WERI-Rb-1 (cell line): ENCODE results near the gene RNF207.

ENCODE experiments used
- DNase-seq: peaks from one replicate; pipeline ENCODE4 v3.0.0-alpha.2; 2020
- H3K27ac ChIP-seq: fragments of 250-450 bp; sonication (Bioruptor Pico); 2 replicates; pipeline ENCODE4 v1.5.1; 2020; ENCODE audit warnings: mild to moderate bottlenecking, moderate library complexity
- H3K27me3 ChIP-seq: fragments of 250-450 bp; sonication (Bioruptor Pico); 2 replicates; pipeline ENCODE4 v1.5.1; 2021; ENCODE audit warnings: mild to moderate bottlenecking, low read depth, moderate library complexity; ENCODE audit not compliant: insufficient read depth, severe bottlenecking
- H3K36me3 ChIP-seq: fragments of 250-450 bp; sonication (Bioruptor Pico); 2 replicates; pipeline ENCODE4 v1.5.1; 2020; ENCODE audit warnings: mild to moderate bottlenecking, moderate library complexity
- H3K4me3 ChIP-seq: 2 replicates; pipeline ENCODE4 v1.5.1; 2011; ENCODE audit warnings: low read depth, mild to moderate bottlenecking, control low read depth, low read length
- H3K9me3 ChIP-seq: fragments of 250-450 bp; sonication (Bioruptor Pico); 2 replicates; pipeline ENCODE4 v1.5.1; 2021; ENCODE audit warnings: mild to moderate bottlenecking, moderate library complexity; ENCODE audit not compliant: severe bottlenecking
- TF ChIP-seq, protein P1 (sequence below): IDR thresholded peaks from 2 replicates; pipeline ENCODE4 v1.5.1; 2011; ENCODE audit warnings: low read depth, mild to moderate bottlenecking, control low read depth, inconsistent platforms, low read length

Gene RNF207

DNA sequence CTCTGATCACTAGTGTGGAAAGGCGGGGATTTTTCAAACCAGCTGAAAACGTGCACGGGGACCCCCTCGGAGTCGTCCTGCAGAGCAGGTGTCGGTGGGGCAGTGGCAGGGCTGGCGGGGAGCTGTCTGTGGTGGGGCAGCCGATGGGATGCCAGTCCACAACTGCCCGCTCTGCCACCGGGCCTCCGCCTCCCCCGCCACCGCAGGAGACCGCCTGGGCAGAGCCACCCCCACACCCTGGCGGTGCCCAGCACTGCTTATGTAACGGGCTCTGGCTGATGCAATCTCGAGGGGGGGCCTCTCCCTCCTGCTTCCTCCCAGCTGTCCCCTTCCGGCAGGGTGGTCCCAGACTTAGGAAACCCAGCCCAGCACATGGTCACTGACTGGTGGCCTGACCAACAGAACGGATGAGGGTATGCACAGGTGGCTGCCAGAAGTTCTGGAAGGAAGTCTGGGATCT lies 35.1 kb upstream of the RNF207 start:
- Histone ChIP-seq H3K27me3 (no peaks in the 10 kb centered on the region), H3K36me3 (no peaks in the 10 kb centered on the region), H3K27ac (no peak overlapping the region), H3K9me3 (no peaks in the 10 kb centered on the region), H3K4me3 (no peak overlapping the region)
- no peak for DNase-seq
- TF ChIP-seq, protein P1, sequence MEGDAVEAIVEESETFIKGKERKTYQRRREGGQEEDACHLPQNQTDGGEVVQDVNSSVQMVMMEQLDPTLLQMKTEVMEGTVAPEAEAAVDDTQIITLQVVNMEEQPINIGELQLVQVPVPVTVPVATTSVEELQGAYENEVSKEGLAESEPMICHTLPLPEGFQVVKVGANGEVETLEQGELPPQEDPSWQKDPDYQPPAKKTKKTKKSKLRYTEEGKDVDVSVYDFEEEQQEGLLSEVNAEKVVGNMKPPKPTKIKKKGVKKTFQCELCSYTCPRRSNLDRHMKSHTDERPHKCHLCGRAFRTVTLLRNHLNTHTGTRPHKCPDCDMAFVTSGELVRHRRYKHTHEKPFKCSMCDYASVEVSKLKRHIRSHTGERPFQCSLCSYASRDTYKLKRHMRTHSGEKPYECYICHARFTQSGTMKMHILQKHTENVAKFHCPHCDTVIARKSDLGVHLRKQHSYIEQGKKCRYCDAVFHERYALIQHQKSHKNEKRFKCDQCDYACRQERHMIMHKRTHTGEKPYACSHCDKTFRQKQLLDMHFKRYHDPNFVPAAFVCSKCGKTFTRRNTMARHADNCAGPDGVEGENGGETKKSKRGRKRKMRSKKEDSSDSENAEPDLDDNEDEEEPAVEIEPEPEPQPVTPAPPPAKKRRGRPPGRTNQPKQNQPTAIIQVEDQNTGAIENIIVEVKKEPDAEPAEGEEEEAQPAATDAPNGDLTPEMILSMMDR, result no peak

DNA sequence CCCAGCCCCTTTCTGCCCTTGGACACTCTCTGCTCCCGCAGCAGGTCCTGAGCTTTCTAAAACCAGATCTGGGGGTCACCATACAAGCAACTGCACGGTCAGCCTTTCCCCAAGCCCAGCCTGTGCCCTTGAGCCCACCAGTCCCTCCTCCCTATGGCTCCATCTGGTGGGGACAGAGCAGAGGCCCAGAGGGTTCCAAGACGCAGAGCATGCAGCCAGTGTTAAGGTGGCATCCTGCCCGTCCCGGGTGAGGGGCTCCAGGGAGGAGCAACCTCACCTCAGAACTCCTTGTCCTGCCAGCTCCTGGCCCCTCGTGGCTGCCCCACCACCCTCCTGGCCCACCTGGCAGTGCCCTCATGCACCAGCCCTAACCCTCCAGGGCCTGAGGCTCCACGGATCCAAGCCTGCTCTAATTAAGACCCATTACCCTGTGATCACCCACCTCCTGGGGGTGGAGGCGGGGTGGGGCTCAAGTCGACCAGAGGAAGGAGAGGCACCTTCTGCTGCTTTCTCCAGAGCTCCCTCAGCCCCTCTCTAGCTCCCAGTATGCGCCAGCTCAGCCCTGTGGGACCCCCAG lies 34.3 kb upstream of the RNF207 start:
- H3K9me3 ChIP-seq, result no peaks in the 10 kb centered on the region
- no peaks in the 10 kb centered on the region for H3K36me3 ChIP-seq
- DNase-seq, result peak; percentile 71
- TF ChIP-seq, protein P1, result peak; percentile 76
- H3K27ac ChIP-seq, result no peak overlapping the region
- H3K4me3 ChIP-seq, result no peak overlapping the region
- H3K27me3 ChIP-seq, result no peaks in the 10 kb centered on the region

DNA sequence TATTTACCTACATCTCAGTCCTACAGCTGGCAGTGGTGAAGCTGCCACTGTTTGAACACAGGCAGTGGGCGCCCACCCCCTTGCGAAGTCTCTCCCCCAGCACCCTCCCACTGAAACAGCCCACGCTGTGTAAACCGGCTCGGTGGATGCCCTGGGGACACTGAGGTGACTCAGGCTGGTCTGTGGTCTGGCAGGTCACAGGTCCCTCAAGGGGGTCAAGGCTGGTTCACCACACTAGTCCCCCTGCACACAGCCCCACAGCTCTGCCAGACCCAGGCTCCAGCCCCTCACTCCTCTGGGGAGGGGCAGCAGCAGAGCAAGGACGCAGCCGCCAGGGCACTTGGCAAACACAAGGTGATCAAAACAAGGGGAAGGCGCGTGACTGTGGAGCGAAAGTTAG lies 33.4 kb upstream of the RNF207 start:
- H3K4me3 ChIP-seq, result no peak overlapping the region
- no peaks in the 10 kb centered on the region for H3K36me3 ChIP-seq
- no peak overlapping the region for H3K27ac ChIP-seq
- H3K9me3 ChIP-seq, result no peaks in the 10 kb centered on the region
- TF ChIP-seq, protein P1, result no peak
- no peak for DNase-seq
- H3K27me3 ChIP-seq, result no peaks in the 10 kb centered on the region

DNA sequence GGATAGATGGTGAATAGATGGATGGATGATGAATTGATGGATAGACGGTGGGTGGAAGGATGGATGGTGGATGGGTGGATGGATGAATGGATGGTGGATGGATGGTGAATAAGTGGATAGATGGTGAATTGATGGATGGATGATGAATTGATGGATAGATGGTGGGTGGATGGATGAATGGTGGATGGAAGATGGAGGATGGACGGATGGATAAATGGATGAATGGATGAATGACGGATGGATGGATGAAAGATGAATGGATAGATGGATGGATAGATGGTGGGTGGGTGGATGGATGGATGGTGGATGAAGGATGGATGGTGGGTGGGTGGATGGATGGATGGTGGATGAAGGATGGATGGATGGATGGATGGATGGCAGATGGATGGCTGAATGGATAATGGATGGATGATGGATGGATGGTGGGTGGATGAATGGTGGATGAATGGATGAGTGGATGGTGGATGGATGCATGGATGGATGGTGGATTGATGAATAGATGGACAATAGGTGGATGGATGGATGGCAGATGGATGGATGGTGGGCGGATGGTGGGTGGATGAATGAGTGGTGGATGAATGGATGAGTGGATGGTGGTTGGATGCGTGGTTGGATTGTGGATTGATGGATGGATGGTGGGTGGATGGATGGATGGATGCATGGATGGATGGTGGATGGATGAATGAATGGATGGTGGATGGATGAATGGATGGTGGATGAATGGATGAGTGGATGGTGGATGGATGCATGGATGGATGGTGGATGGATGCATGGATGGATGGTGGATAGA lies 31.1 kb upstream of the RNF207 start:
- DNase-seq, result no peak
- H3K27me3 ChIP-seq, result no peaks in the 10 kb centered on the region

DNA sequence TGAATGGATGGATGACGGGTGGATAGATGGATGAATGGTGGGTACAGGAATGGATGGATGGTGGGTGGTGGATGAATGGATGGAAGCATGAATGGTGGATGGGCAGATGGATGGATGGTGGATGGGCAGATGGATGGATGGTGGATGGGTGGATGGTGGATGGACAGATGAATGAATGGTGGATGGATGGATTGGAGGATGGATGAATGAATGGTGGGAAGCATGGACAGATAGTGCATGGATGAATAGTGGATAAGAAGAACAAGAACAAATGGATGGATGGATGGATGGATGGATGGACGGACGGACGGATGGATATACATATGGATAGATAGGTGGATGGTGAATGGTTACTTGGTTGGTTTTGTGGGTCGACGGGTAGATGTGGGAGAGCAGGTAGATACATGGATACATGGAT lies 30.5 kb upstream of the RNF207 start:
- DNase-seq, result no peak
- Histone ChIP-seq H3K36me3 (no peaks in the 10 kb centered on the region), H3K4me3 (no peak overlapping the region), H3K27ac (no peak overlapping the region), H3K9me3 (no peaks in the 10 kb centered on the region), H3K27me3 (no peaks in the 10 kb centered on the region)
- TF ChIP-seq, protein P1, result no peak

More for the DNA sequence above, 31.1 kb upstream of the RNF207 start:
- Histone ChIP-seq H3K27ac (no peak overlapping the region), H3K4me3 (no peak overlapping the region), H3K36me3 (no peaks in the 10 kb centered on the region), H3K9me3 (no peaks in the 10 kb centered on the region)
- TF ChIP-seq, protein P1, result no peak

DNA sequence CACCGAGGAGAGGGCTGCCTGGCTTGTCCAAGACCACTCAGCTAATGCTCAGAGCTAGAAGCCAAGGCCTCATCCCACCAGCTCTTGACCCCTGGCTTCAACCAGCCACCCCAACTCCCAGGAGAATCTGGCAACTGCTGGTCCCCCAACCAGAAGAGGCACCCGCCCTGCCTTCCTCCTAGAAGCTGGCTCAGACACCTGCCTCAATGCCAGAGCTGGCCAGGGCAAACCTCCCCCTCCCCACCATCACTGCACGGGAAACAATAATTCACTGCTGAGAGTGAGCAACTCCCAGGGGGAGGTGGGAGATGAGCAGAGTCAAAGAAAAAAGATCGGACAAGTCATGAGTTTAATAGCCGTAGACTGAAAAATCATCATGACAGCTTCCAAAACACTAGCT lies 29.1 kb upstream of the RNF207 start:
- no peak for DNase-seq
- TF ChIP-seq, protein P1, result no peak
- Histone ChIP-seq H3K27me3 (no peaks in the 10 kb centered on the region), H3K27ac (no peak overlapping the region), H3K9me3 (no peaks in the 10 kb centered on the region), H3K4me3 (no peak overlapping the region), H3K36me3 (no peaks in the 10 kb centered on the region)
